Ovary (tissue), 9 donors: ENCODE results near the gene KCNH6. TPM values are rescaled to one million over a fixed set of nuclear protein-coding genes. Genes with fewer than 3 reads are reported as not detected.

Experiments used
- DNase-seq, 5 donors: peaks; one replicate each; pipeline ENCODE4 v3.0.0-alpha.2; 2019 to 2020
- H3K27ac ChIP-seq, 2 donors: fragments of 200-600 bp; one replicate each; pipeline versions ENCODE4 v1.5.1 to v1.8.0; 2019 to 2022
- H3K27me3 ChIP-seq: fragments of 200-600 bp; one replicate; pipeline ENCODE4 v1.8.0; 2022
- H3K36me3 ChIP-seq: fragments of 200-600 bp; sonication (generic); one replicate; pipeline ENCODE4 v1.5.1; 2019
- H3K4me1 ChIP-seq: one replicate; pipeline ENCODE4 v1.8.1; 2013; ENCODE audit warnings: mild to moderate bottlenecking, moderate library complexity; ENCODE audit not compliant: insufficient read depth
- H3K4me3 ChIP-seq: fragments of 200-600 bp; sonication (generic); one replicate; pipeline ENCODE4 v1.5.1; 2017
- H3K9me3 ChIP-seq, 2 donors: fragments of 200-600 bp in 1 of 2; sonication (generic) in 1 of 2; one replicate each; pipeline versions ENCODE4 v1.5.1 to v1.8.1; 2013 to 2019; ENCODE audit warnings: mild to moderate bottlenecking in 1 of 2, moderate library complexity in 1 of 2
- CTCF ChIP-seq, 3 donors: fragments of 450-650 bp in 2 of 3; fragments of 200-600 bp in 1 of 3; IDR thresholded peaks; one replicate each; pipeline versions ENCODE4 v1.5.1 to v1.8.0; 2016 to 2022; ENCODE audit warnings: antibody characterized with exemption in 3 of 3, mild to moderate bottlenecking in 1 of 3
- EP300 ChIP-seq: sonication (generic); formaldehyde crosslinking; IDR thresholded peaks from one replicate; pipeline ENCODE4 v1.6.1; 2017; ENCODE audit warnings: antibody characterized with exemption
- POLR2A ChIP-seq: fragments of 450-650 bp; IDR thresholded peaks from one replicate; pipeline ENCODE4 v1.6.1; 2017; ENCODE audit warnings: antibody characterized with exemption, mild to moderate bottlenecking, moderate library complexity
- WGBS, 3 donors: extraction: QIAGEN DNeasy Blood & Tissue Kit in 1 of 3; methylation state at CpG; one replicate each; pipeline versions ENCODE4 v1.1.5 to v1.1.7; 2013 to 2017; 5-methylcytosine and 5-hydroxymethylcytosine counted together
- intact Hi-C, 4 donors: fragments of 100-400 bp; cut with DNase I; formaldehyde crosslinking; loops; one replicate each; pipeline versions ENCODE4 v1.11.0 to v1.15.1; 2022 to 2023
- polyA plus RNA-seq, 2 donors: library from polyadenylated mRNA; stranded (reverse); fragments of 200-250 nt in 1 of 2; fragments of 350-450 nt in 1 of 2; fragmentation: Illumina TruSeq in 1 of 2; extraction: RNeasy Lipid Tissue Mini Kit (QIAGEN cat#74804) in 1 of 2; gene quantifications; one replicate each; pipeline ENCODE4 v1.2.3, GENCODE V29; 2013 to 2014
- total RNA-seq, 7 donors: library from RNA; depleted of rRNA in 2 of 7; stranded (reverse); fragments of >200 nt in 2 of 7; fragmentation: NEBNext Ultra II Directional in 3 of 7; extraction: Animal tissue kit (Norgen Biotek cat#: 25700) in 3 of 7; gene quantifications; one replicate each; pipeline versions ENCODE4 v1.1.0 to v1.2.4, GENCODE V29; 2016 to 2023
- donor health status: DM: no; HTN: no; CAD: no; lungs with moderate emphysema.
- donor health status: DM: no; HTN: no; CAD: no.
- donor health status: Bipolar disorder and iron deficiency.
- donor health status: DM: yes; HTN: yes; CAD: no.
- donor health status: DM: no; HTN: no; CAD: no.
- donor health status: DM: yes; HTN: yes; CAD: no.

Gene KCNH6
- total and polyA plus RNA-seq, 9 donors: 0.36 TPM; not detected in 8

GRCh38 chr17:63490329-63490728 is 32.8 kb upstream of the KCNH6 start:
- Histone ChIP-seq H3K4me1 (no peaks in the 10 kb centered on the region), H3K27me3 (no peaks in the 10 kb centered on the region), H3K4me3 (no peak overlapping the region), H3K36me3 (no peaks in the 10 kb centered on the region), H3K27ac (no peak overlapping the region), H3K9me3 (no peaks in the 10 kb centered on the region)
- WGBS, 3 donors: 58 to 62% (median 61%) methylated on average over 10 of the region's 10 CpGs
- DNase-seq: no peak
- intact Hi-C loops: no loop called here
- TF ChIP-seq CTCF (IDR thresholded peaks at IDR 0.05) (no peak), POLR2A (no peak), EP300 (no peak)

GRCh38 chr17:63490858-63491400 is 32.2 kb upstream of the KCNH6 start:
- 83 to 90% (median 85%) methylated on average over 22 of the region's 22 CpGs for WGBS, 3 donors
- Histone ChIP-seq H3K27ac (no peak overlapping the region), H3K4me3 (no peak overlapping the region), H3K4me1 (peaks cover 2% of the 10 kb centered on the region), H3K27me3 (no peaks in the 10 kb centered on the region), H3K9me3 (no peaks in the 10 kb centered on the region), H3K36me3 (no peaks in the 10 kb centered on the region)
- no peak for DNase-seq
- intact Hi-C loops: no loop called here
- TF ChIP-seq EP300 (no peak), CTCF (IDR thresholded peaks at IDR 0.05) (no peak), POLR2A (no peak)

GRCh38 chr17:63491413-63491812 is 31.7 kb upstream of the KCNH6 start:
- Histone ChIP-seq H3K4me1 (peaks cover 2% of the 10 kb centered on the region), H3K9me3 (no peaks in the 10 kb centered on the region), H3K27ac (no peak overlapping the region), H3K27me3 (no peaks in the 10 kb centered on the region), H3K36me3 (no peaks in the 10 kb centered on the region), H3K4me3 (no peak overlapping the region)
- intact Hi-C loops: no loop called here
- no peak for TF ChIP-seq EP300
- no peak for TF ChIP-seq CTCF (IDR thresholded peaks at IDR 0.05)
- TF ChIP-seq POLR2A: no peak
- WGBS, 3 donors: 83 to 91% (median 86%) methylated on average over 8 of the region's 8 CpGs
- DNase-seq: no peak

- 69 to 79% (median 76%) methylated on average over 9 to 10 of the region's 10 CpGs for WGBS, 3 donors
- intact Hi-C loops: no loop called here
- peaks cover 2% of the 10 kb centered on the region for H3K4me1 ChIP-seq
- H3K27ac ChIP-seq: no peak overlapping the region
- H3K9me3 ChIP-seq: no peaks in the 10 kb centered on the region
- no peaks in the 10 kb centered on the region for H3K27me3 ChIP-seq
- no peak for TF ChIP-seq EP300
- TF ChIP-seq CTCF (IDR thresholded peaks at IDR 0.05): no peak
- TF ChIP-seq POLR2A: no peak
- H3K36me3 ChIP-seq: no peaks in the 10 kb centered on the region
- H3K4me3 ChIP-seq: no peak overlapping the region
- no peak for DNase-seq
These were observed 31.1 kb upstream of the KCNH6 start for GRCh38 chr17:63491977-63492618.
